A673 (cell line): ENCODE measurements around the gene TSEN15.

Source experiments
- CTCF ChIP-seq: fragments of 300-800, 200-600 bp; sonication (generic); conservative IDR thresholded peaks from 2 replicates; pipeline ENCODE4 v1.5.1; 2017; ENCODE audit warnings: low read depth, mild to moderate bottlenecking, antibody characterized with exemption, low read length, moderate library complexity, mixed read lengths
- EZH2 ChIP-seq: fragments of 200-600 bp; sonication (generic); IDR thresholded peaks from 2 replicates; pipeline ENCODE4 v1.6.1; 2017; ENCODE audit warnings: borderline replicate concordance, low read depth, mild to moderate bottlenecking, mixed read lengths, antibody characterized with exemption, low read length; ENCODE audit not compliant: poor library complexity, severe bottlenecking

- no peak for TF ChIP-seq CTCF
- no peak for TF ChIP-seq EZH2
These were observed 50.0 kb downstream of the TSEN15 start for GRCh38 chr1:184101571-184101970.
